H9 (cell line): ENCODE data around the gene DDX47. TPM values are rescaled to one million over a fixed set of nuclear protein-coding genes. Genes with fewer than 3 reads are reported as not detected.

Source experiments
- DNase-seq: peaks from one replicate; pipeline ENCODE4 v3.0.0-alpha.2; 2017
- H2AFZ ChIP-seq: one replicate; pipeline ENCODE4 v1.6.1; 2013; ENCODE audit warnings: mild to moderate bottlenecking, low read length, control low read depth, moderate library complexity
- H2AK5ac ChIP-seq: 2 replicates; pipeline ENCODE4 v1.6.1; 2013; ENCODE audit warnings: low read length, control low read depth, mixed read lengths; ENCODE audit not compliant: insufficient read length
- H2BK120ac ChIP-seq: one replicate; pipeline ENCODE4 v1.6.1; 2013; ENCODE audit warnings: low read depth, mild to moderate bottlenecking, low read length, control low read depth, inconsistent platforms; ENCODE audit not compliant: poor library complexity, severe bottlenecking
- H2BK12ac ChIP-seq: 2 replicates; pipeline ENCODE4 v1.6.1; 2013; ENCODE audit warnings: low read length, control low read depth, mixed read lengths, low read depth; ENCODE audit not compliant: insufficient read length
- H2BK15ac ChIP-seq: 2 replicates; pipeline ENCODE4 v1.6.1; 2013; ENCODE audit warnings: low read depth, low read length, control low read depth
- H2BK20ac ChIP-seq: one replicate; pipeline ENCODE4 v1.6.1; 2013; ENCODE audit warnings: low read depth, mild to moderate bottlenecking, low read length, control low read depth, inconsistent platforms; ENCODE audit not compliant: poor library complexity, severe bottlenecking
- H2BK5ac ChIP-seq: 2 replicates; pipeline ENCODE4 v1.6.1; 2013; ENCODE audit warnings: low read length, control low read depth, mixed read lengths; ENCODE audit not compliant: insufficient read length
- H3K14ac ChIP-seq: 2 replicates; pipeline ENCODE4 v1.6.1; 2013; ENCODE audit warnings: low read length, control low read depth; ENCODE audit not compliant: insufficient read depth
- H3K18ac ChIP-seq: 2 replicates; pipeline ENCODE4 v1.6.1; 2013; ENCODE audit warnings: low read depth, mild to moderate bottlenecking, mixed read lengths, low read length, control low read depth; ENCODE audit not compliant: insufficient read length
- H3K23ac ChIP-seq: 2 replicates; pipeline ENCODE4 v1.6.1; 2013; ENCODE audit warnings: low read length, control low read depth, mixed read lengths, low read depth; ENCODE audit not compliant: insufficient read length
- H3K23me2 ChIP-seq: 2 replicates; pipeline ENCODE4 v1.6.1; 2013; ENCODE audit warnings: low read depth, mild to moderate bottlenecking, mixed read lengths, low read length, control low read depth; ENCODE audit not compliant: insufficient read length, poor library complexity, severe bottlenecking
- H3K27ac ChIP-seq: 2 replicates; pipeline ENCODE4 v1.5.1; 2013; ENCODE audit warnings: low read length, control low read depth, mixed read lengths, low read depth; ENCODE audit not compliant: insufficient read length
- H3K27me3 ChIP-seq: 2 replicates; pipeline ENCODE4 v1.6.1; 2013; ENCODE audit warnings: low read length, control low read depth, inconsistent platforms; ENCODE audit not compliant: insufficient read depth
- H3K4ac ChIP-seq: 2 replicates; pipeline ENCODE4 v1.6.1; 2013; ENCODE audit warnings: low read depth, mild to moderate bottlenecking, control low read depth, inconsistent platforms, low read length, moderate library complexity
- H3K4me1 ChIP-seq: 2 replicates; pipeline ENCODE4 v1.6.1; 2013; ENCODE audit warnings: low read length, control low read depth, inconsistent platforms; ENCODE audit not compliant: insufficient read depth
- H3K4me2 ChIP-seq: 2 replicates; pipeline ENCODE4 v1.6.1; 2013; ENCODE audit warnings: low read length, control low read depth, mixed read lengths; ENCODE audit not compliant: insufficient read length, insufficient read depth
- H3K56ac ChIP-seq: 2 replicates; pipeline ENCODE4 v1.6.1; 2013; ENCODE audit warnings: low read depth, mild to moderate bottlenecking, mixed read lengths, low read length, control low read depth; ENCODE audit not compliant: insufficient read length
- H3K79me1 ChIP-seq: 2 replicates; pipeline ENCODE4 v1.6.1; 2013; ENCODE audit warnings: low read depth, mild to moderate bottlenecking, moderate library complexity, low read length, control low read depth, inconsistent platforms; ENCODE audit not compliant: insufficient read depth, poor library complexity, severe bottlenecking
- H3K79me2 ChIP-seq: 2 replicates; pipeline ENCODE4 v1.6.1; 2013; ENCODE audit warnings: low read length, control low read depth, inconsistent platforms; ENCODE audit not compliant: insufficient read depth
- H3K9ac ChIP-seq: 2 replicates; pipeline ENCODE4 v1.6.1; 2013; ENCODE audit warnings: low read length, control low read depth, mixed read lengths; ENCODE audit not compliant: insufficient read length; ENCODE audit errors: extremely low read depth
- H3K9me3 ChIP-seq: one replicate; pipeline ENCODE4 v1.6.1; 2013; ENCODE audit warnings: low read depth, low read length, inconsistent platforms; ENCODE audit not compliant: control insufficient read depth
- H3T11ph ChIP-seq: one replicate; pipeline ENCODE4 v1.6.1; 2013; ENCODE audit warnings: mild to moderate bottlenecking, low read length, control low read depth, inconsistent platforms
- H4K20me1 ChIP-seq: one replicate; pipeline ENCODE4 v1.6.1; 2013; ENCODE audit not compliant: control insufficient read depth, insufficient read length, insufficient read depth
- H4K5ac ChIP-seq: 2 replicates; pipeline ENCODE4 v1.6.1; 2013; ENCODE audit warnings: low read depth, mild to moderate bottlenecking, mixed read lengths, low read length, control low read depth; ENCODE audit not compliant: insufficient read length
- H4K8ac ChIP-seq: replicated peaks from 2 replicates; pipeline ENCODE4 v1.6.1; 2013; ENCODE audit warnings: low read length, control low read depth, mixed read lengths, low read depth; ENCODE audit not compliant: insufficient read length
- H4K91ac ChIP-seq: 2 replicates; pipeline ENCODE4 v1.6.1; 2013; ENCODE audit warnings: low read depth, mild to moderate bottlenecking, moderate library complexity, mixed read lengths, low read length, control low read depth; ENCODE audit not compliant: insufficient read length
- H3K27ac Mint-ChIP-seq, 3 experiments: 2 replicates in 2 of 3; 3 replicates in 1 of 3; pipeline ENCODE4 v1.8.0; 2020 to 2021; ENCODE audit warnings: mixed read lengths in 3 of 3, mild to moderate bottlenecking in 1 of 3, moderate library complexity in 1 of 3
- H3K27me3 Mint-ChIP-seq: 2 replicates; pipeline ENCODE4 v1.8.0; 2021; ENCODE audit warnings: low read depth, mild to moderate bottlenecking, moderate library complexity, mixed read lengths
- H3K36me3 Mint-ChIP-seq, 3 experiments: 2 replicates in 2 of 3; 3 replicates in 1 of 3; pipeline ENCODE4 v1.8.0; 2020 to 2021; ENCODE audit warnings: low read depth in 3 of 3, mixed read lengths in 3 of 3; ENCODE audit not compliant: insufficient read depth in 1 of 3
- H3K4me1 Mint-ChIP-seq, 2 experiments: 2 replicates each; pipeline ENCODE4 v1.8.0; 2020; ENCODE audit warnings: mixed read lengths in 2 of 2
- H3K4me3 Mint-ChIP-seq, 2 experiments: 2 replicates in 1 of 2; 3 replicates in 1 of 2; pipeline ENCODE4 v1.8.0; 2020 to 2021; ENCODE audit warnings: mild to moderate bottlenecking in 2 of 2, mixed read lengths in 2 of 2, moderate library complexity in 1 of 2
- H3K9me3 Mint-ChIP-seq, 2 experiments: 2 replicates in 1 of 2; 3 replicates in 1 of 2; pipeline ENCODE4 v1.8.0; 2020; ENCODE audit warnings: mild to moderate bottlenecking in 2 of 2, mixed read lengths in 2 of 2, moderate library complexity in 1 of 2
- CTCF ChIP-seq: fragments of 200-600 bp; sonication (generic); conservative IDR thresholded peaks from 3 replicates; pipeline ENCODE4 v1.8.0; 2021; ENCODE audit warnings: antibody characterized with exemption, mild to moderate bottlenecking
- WGBS: extraction: QIAGEN DNeasy Blood & Tissue Kit; methylation state at CpG from one replicate; pipeline ENCODE4 v1.1.7; 2013; ENCODE audit warnings: missing lambda C conversion rate, low lambda C conversion rate, mixed read lengths; ENCODE audit not compliant: insufficient read length; ENCODE audit errors: extremely low coverage; 5-methylcytosine and 5-hydroxymethylcytosine counted together
- total RNA-seq: library from RNA; stranded (reverse); gene quantifications from 2 replicates; pipeline ENCODE4 v1.2.1, GENCODE V29; 2021

Gene DDX47
- total RNA-seq, 1 experiment from 2014 or later: 78.2 TPM

- Histone ChIP-seq H2AK5ac (no peak overlapping the region), H2BK15ac (no peak overlapping the region), H3K23me2 (no peaks in the 10 kb centered on the region), H2BK5ac (no peak overlapping the region), H4K5ac (no peak overlapping the region), H3K9ac (no peak overlapping the region), H3T11ph (no peak overlapping the region), H3K9me3 (no peaks in the 10 kb centered on the region), H2BK20ac (no peak overlapping the region), H3K79me1 (no peaks in the 10 kb centered on the region), H3K79me2 (no peaks in the 10 kb centered on the region), H3K4ac (no peak overlapping the region), H3K4me1 (no peaks in the 10 kb centered on the region), H3K27ac (no peak overlapping the region), H4K91ac (no peak overlapping the region), H3K4me2 (no peak overlapping the region), H4K8ac (no peak overlapping the region), H3K14ac (no peak overlapping the region), H3K56ac (no peak overlapping the region), H2AFZ (no peak overlapping the region), H4K20me1 (no peaks in the 10 kb centered on the region), H2BK120ac (no peak overlapping the region), H3K18ac (no peak overlapping the region), H2BK12ac (no peak overlapping the region), H3K23ac (no peak overlapping the region), H3K27me3 (no peaks in the 10 kb centered on the region)
- no peaks in the 10 kb centered on the region for H3K9me3 Mint-ChIP-seq
- no peaks in the 10 kb centered on the region; a peak in 2 of 7 replicates for H3K36me3 Mint-ChIP-seq
- WGBS: no CpG with 5 or more reads among the region's 6 CpGs
- H3K4me3 Mint-ChIP-seq: no peak overlapping the region
- no peak for TF ChIP-seq CTCF
- peaks cover 4% of the 10 kb centered on the region for H3K27me3 Mint-ChIP-seq
- DNase-seq: no peak
- peaks cover 9 to 10% of the 10 kb centered on the region in 2 experiments for H3K4me1 Mint-ChIP-seq
- H3K27ac Mint-ChIP-seq: no peak overlapping the region
Observed at GRCh38 chr12:12804432-12804886, 8.7 kb upstream of the DDX47 start.
